AG20443 (cell line): ENCODE results near the gene PRICKLE2.

Experiments
- DNase-seq: peaks from one replicate; pipeline ENCODE4 v3.0.0; 2012; ENCODE audit warnings: low spot score, mixed read lengths

Gene PRICKLE2

DNA sequence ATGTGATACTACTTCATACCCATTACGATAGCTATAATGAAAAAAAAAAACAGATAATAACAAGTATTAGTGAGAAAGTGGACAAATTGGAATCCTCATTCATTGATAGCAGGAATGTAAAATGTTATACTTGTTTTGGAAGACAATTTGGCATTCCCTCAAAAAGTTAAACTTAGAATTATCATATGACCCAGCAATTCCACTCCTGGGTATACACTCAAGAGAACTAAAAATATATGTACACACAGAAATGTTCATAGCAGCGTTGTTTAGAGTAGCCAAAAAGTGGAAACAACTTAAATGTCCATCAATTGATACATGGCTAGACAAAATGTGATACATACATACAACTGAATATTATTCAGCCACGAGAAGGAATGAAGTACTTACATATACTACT lies 69.9 kb downstream of the PRICKLE2 start:
- DNase-seq, result no peak

GRCh38 chr3:64152676-64153466 lies 72.4 kb downstream of the PRICKLE2 start:
- DNase-seq, result no peak

DNA sequence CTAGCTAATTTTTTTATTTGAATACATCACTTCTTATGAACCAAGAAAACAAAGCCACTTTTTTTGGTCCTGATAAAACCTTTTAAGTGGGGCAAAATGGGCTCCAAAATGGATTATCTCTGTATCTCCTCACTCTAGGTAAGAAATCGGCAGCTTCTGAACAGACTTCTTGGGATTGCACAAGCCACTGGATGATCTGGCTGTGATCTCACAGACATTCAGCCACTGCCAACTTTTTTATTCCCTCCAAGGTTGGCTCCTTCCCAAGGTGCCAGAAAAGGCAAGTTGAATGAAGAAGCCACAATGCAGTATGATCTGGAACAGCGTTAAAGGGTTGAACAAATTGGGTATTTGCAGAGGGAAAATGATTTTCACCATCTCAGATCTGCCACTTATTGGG lies 73.2 kb downstream of the PRICKLE2 start:
- peak; percentile 43 for DNase-seq

DNA sequence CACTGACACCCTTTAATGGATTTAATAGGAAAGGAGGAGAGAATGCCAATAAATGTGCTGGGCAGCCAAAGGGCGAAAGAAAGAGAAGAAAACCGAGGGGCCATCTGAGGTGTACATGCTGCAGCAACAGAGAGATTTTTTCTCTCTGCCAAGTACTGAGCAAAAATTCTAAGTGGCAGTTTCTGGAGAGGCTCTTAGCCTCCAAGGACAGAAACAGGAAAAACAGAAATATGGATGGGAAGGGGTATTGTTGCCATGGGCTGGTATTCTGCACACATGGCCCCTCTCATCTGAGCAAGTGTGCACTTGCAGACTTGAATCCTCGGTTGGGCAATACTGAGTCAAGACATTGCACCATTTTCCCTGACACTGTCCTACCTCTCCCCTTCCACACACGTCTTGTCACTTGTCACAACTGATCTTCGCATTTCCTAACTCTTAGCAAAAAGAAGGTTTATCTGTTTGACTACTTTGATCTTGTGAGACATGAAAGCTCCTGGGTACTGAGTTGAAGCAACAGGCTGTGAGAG lies 73.9 kb downstream of the PRICKLE2 start:
- DNase-seq, result no peak

- DNase-seq, result peak; percentile 67
Observed at GRCh38 chr3:64150623-64151207, 74.6 kb downstream of the PRICKLE2 start.

- DNase-seq, result no peak
Observed at GRCh38 chr3:64149886-64150285, 75.4 kb downstream of the PRICKLE2 start.

- DNase-seq, result no peak
Observed at GRCh38 chr3:64148955-64149653, 76.2 kb downstream of the PRICKLE2 start.

DNA sequence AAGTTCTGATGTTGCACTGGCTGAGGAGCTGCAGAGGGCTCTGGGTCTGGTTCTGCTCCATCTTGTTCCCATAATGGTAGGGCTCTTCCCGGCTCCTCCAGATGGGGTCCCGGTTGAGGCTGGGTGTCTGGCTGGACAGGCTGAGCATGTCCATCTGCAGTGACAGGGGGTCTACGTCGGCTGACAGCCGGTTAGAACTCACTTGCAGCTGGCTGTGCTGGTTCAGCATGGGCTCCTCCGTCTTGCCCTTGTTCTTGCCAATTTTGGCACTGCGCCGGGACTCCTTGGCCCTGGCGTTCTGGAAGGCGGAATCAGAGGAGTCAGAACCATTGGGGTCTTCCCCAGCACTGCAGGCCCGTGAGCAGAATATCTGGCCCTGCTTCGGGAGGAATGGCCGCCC lies 78.1 kb downstream of the PRICKLE2 start:
- no peak for DNase-seq

DNA sequence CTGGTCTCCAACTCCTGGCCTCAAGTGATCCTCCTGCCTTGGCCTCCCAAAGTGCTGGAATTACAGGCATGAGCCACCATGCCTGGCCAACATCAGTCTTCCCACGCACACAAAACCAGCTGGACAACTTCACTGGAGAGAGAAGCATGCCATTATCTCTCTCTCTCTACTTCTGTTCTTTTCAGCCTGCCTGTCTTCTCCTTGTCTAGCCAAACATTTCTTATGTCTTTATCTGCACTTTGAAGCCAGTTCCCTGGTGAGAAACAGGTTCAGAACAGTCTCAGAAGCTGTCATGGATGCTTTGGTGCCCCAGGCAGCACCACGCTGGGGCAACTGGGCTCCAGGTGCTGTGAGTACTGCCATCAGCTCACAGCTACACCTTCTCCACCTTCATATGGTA lies 79.8 kb downstream of the PRICKLE2 start:
- DNase-seq, result no peak

GRCh38 chr3:64144241-64144900 lies 80.9 kb downstream of the PRICKLE2 start:
- no peak for DNase-seq

GRCh38 chr3:64143409-64144130 lies 81.7 kb downstream of the PRICKLE2 start:
- DNase-seq, result peak; percentile 63

DNA sequence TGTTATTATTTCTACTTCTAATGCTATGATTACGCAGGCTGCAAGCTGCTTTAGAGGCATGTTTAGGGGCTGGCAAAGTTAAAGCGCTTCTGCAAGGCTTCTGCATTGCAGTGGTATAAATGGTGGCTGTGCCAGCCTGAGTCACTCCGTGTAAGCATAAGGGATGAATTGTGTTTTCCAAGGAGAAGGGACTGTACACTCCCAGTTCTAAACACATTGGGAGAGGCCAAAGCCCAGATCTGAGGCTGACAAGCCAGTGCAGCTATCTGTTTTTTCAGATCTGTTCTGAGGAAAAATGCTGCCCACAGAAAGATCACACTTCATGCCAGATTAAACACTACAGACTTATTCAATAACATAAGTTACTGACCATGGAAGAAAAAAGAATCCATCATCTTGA lies 83.8 kb downstream of the PRICKLE2 start:
- no peak for DNase-seq

- DNase-seq, result no peak
Observed at GRCh38 chr3:64140651-64141050, 84.6 kb downstream of the PRICKLE2 start.

GRCh38 chr3:64138656-64139375 lies 86.5 kb downstream of the PRICKLE2 start:
- DNase-seq, result no peak

DNA sequence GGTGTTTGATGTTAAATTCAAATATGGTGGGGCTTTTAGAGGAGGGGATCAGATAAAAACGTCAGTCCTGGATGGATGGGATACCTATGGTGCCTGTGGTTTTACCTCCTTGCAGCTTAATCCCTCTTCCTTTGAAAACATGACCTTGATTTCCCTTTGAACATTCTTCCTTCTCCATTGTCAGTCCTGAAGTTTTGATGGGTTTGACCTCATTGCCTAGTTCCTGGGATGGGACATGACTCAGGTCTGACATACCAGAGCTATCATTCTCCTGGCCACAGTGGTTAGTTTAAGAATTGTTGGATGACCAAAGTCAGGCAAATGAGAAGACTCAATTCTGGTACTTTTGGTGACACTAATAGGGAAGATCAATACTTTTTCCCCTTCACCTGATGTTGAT lies 87.2 kb downstream of the PRICKLE2 start:
- peak; percentile 22 for DNase-seq

DNA sequence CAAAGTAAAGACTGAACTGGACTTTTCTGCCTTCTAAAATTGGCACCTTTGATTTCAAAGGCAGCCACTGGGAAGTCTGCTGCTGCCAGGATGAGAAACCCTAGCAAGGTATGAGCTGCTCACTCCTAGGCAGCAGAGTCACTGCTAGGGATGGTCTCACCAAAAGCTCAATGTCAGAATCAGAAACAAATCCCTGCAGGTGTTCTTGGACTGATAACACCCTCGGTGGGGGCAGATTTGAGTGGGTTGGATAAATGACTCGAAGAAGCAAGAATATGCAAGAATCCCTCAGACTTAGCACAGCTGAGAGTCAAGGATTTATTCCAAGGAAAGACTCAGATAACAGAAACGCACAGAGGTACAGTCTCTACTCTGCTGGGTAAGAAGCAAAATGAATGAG lies 90.4 kb downstream of the PRICKLE2 start:
- DNase-seq, result no peak

GRCh38 chr3:64133987-64134386 lies 91.3 kb downstream of the PRICKLE2 start:
- DNase-seq, result no peak

DNA sequence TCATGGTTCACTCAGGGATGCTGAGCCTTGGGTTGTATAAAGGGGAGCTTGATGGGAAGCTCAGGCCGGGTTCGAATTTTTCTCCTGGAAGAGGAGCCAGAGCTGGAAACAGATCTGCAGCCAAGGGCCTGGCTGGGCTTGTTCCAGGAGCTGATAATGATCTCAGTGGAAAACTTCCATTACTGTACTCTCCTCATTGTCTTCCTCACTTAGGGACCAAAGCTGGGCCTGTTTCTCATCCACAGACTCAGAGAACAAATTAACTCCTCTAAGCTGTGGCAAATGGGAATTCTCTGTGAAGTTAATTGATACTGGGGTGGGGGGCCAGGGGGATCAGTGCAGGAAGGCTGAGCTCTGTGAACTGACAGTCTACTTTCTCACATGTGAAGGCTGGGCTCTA lies 92.0 kb downstream of the PRICKLE2 start:
- no peak for DNase-seq

DNA sequence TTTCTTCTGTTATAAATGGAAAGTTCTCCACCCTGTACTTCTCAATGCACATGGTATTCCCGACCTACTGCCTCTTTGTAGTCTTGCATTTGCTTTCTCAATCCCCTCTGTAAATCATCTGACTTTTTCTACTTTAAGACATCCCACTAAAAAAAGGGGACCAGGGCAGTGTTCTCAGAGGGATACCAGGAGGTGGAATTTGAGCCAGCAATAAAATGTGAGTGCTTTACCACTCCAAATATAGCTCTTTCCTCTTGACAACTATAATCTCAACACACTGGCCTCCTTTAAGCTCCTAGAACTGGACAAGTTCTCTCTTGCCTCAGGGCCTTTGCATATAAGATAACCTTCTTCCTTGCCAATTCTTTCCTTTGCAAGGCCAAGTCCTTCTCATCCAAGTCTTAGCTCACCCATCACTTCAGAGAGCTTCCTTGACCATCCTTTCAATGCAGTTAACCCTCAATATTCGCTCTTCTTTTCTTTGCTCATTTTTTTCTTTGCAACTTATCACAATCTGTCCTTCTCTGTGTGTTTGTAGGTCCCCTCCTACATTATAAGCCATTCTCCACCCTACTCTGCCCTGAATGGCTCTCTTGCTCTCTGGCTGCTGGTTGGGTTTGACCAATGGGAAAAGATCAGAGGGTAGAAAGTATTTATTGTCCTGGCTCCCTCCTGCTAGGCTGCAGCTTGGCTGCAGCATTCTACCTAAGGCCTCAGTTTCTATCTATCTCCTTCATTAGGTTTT lies 93.4 kb downstream of the PRICKLE2 start:
- DNase-seq, result no peak

GRCh38 chr3:64130436-64130835 lies 94.8 kb downstream of the PRICKLE2 start:
- no peak for DNase-seq
